Smooth muscle cell (in vitro differentiated cells): ENCODE results near the gene IFT122. TPM values are rescaled to one million over a fixed set of nuclear protein-coding genes. Genes with fewer than 3 reads are reported as not detected.
"Not testable (repeated sequence)": the region's sequence is repeated elsewhere in the genome, so short reads cannot be mapped to it uniquely, and the experiment has no call there.

Experiments
- DNase-seq: peaks from one replicate; lab custom pipeline; 2025; ENCODE audit not compliant: unreplicated experiment; lab: John Stamatoyannopoulos, UW
- H2AFZ ChIP-seq: fragments of 200-600 bp; sonication (generic); 2 replicates; pipeline ENCODE4 v1.6.0; 2016; ENCODE audit warnings: antibody characterized with exemption, low read depth, mild to moderate bottlenecking
- H3F3A ChIP-seq: fragments of 200-600 bp; sonication (generic); 2 replicates; pipeline ENCODE4 v1.6.0; 2017; ENCODE audit warnings: antibody characterized with exemption, low read depth
- H3K27ac ChIP-seq: fragments of 200-600 bp; sonication (generic); 2 replicates; pipeline ENCODE4 v1.5.1; 2016; ENCODE audit warnings: low read depth, mild to moderate bottlenecking
- H3K27me3 ChIP-seq: fragments of 200-600 bp; sonication (generic); 2 replicates; pipeline ENCODE4 v1.6.1; 2016; ENCODE audit warnings: low read depth, mild to moderate bottlenecking
- H3K36me3 ChIP-seq: fragments of 200-600 bp; sonication (generic); 2 replicates; pipeline ENCODE4 v1.5.1; 2016; ENCODE audit warnings: low read depth
- H3K4me1 ChIP-seq: fragments of 200-600 bp; sonication (generic); 2 replicates; pipeline ENCODE4 v1.5.1; 2016; ENCODE audit warnings: low read depth
- H3K4me2 ChIP-seq: fragments of 200-600 bp; sonication (generic); 2 replicates; pipeline ENCODE4 v1.6.0; 2016; ENCODE audit warnings: mild to moderate bottlenecking
- H3K4me3 ChIP-seq: fragments of 200-600 bp; sonication (generic); 2 replicates; pipeline ENCODE4 v1.5.1; 2016; ENCODE audit warnings: mild to moderate bottlenecking
- H3K79me2 ChIP-seq: fragments of 200-600 bp; sonication (generic); 2 replicates; pipeline ENCODE4 v1.6.0; 2016; ENCODE audit warnings: low read depth, mild to moderate bottlenecking
- H3K9ac ChIP-seq: fragments of 200-600 bp; sonication (generic); 2 replicates; pipeline ENCODE4 v1.6.0; 2016; ENCODE audit warnings: low read depth
- H3K9me3 ChIP-seq: fragments of 200-600 bp; sonication (generic); replicated peaks from 2 replicates; pipeline ENCODE4 v1.5.1; 2016; ENCODE audit warnings: low read depth
- H4K20me1 ChIP-seq: fragments of 200-600 bp; sonication (generic); 2 replicates; pipeline ENCODE4 v1.6.0; 2016; ENCODE audit warnings: low read depth
- CTCF ChIP-seq: fragments of 200-600 bp; sonication (generic); IDR thresholded peaks from 2 replicates; pipeline ENCODE4 v1.5.1; 2017; ENCODE audit warnings: borderline replicate concordance, mild to moderate bottlenecking, antibody characterized with exemption; ENCODE audit not compliant: insufficient read depth, poor library complexity, severe bottlenecking
- WGBS: methylation state at CpG from one replicate; pipeline ENCODE4 v1.1.7; 2016; ENCODE audit warnings: low lambda C conversion rate; 5-methylcytosine and 5-hydroxymethylcytosine counted together
- polyA plus RNA-seq: library from polyadenylated mRNA; unstranded; fragments of >200 nt; fragmentation: Nextera tagmentation; extraction: Ambion mirVana; gene quantifications from 2 replicates; pipeline ENCODE4 v1.2.1, GENCODE V29; 2016
- total RNA-seq: library from RNA; depleted of rRNA; stranded (reverse); fragments of >200 nt; gene quantifications from 2 replicates; pipeline ENCODE4 v1.2.3, GENCODE V29; 2014

Gene IFT122
- total and polyA plus RNA-seq, 2 experiments from 2014 or later: 13.4 to 17.4 TPM

DNA sequence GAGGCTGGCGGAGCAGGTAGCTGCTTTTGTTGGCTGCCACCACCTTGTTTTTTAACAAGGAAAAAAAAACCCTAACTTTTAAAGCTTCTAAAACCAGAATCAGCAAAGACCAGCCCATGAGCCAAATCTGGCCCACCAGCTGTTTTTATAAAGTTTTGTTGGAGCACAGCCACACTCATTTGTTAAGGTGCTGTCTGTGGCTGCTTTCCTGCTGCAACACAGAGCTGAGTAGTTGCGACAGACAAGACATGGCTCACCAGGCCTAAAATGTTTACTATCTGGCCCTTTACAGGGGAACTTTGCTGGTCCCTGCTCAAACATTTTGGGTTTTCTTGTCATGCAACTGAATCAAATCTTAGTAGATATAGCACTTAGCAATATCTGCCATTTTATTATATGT, 30.5 kb upstream of the IFT122 start:
- Histone ChIP-seq H3K4me3 (no peak overlapping the region), H3K4me2 (no peak overlapping the region), H3K79me2 (no peaks in the 10 kb centered on the region), H3K27me3 (no peaks in the 10 kb centered on the region), H3K27ac (no peak overlapping the region), H3F3A (peaks cover 20% of the 10 kb centered on the region), H2AFZ (no peak overlapping the region), H4K20me1 (no peaks in the 10 kb centered on the region), H3K4me1 (peaks cover 4% of the 10 kb centered on the region), H3K36me3 (no peaks in the 10 kb centered on the region), H3K9ac (no peak overlapping the region), H3K9me3 (no peaks in the 10 kb centered on the region)
- WGBS: 80% methylated on average over 2 of the region's 2 CpGs
- no peak for DNase-seq
- no peak for TF ChIP-seq CTCF

- no peaks in the 10 kb centered on the region for H4K20me1 ChIP-seq
- H3K79me2 ChIP-seq: no peaks in the 10 kb centered on the region
- H3K36me3 ChIP-seq: no peaks in the 10 kb centered on the region
- H3K4me3 ChIP-seq: no peak overlapping the region
- peaks cover 20% of the 10 kb centered on the region for H3F3A ChIP-seq
- peaks cover 4% of the 10 kb centered on the region for H3K4me1 ChIP-seq
- no peak for DNase-seq
- 92% methylated on average over 17 of the region's 17 CpGs for WGBS
- H2AFZ ChIP-seq: no peak overlapping the region
- no peak overlapping the region for H3K27ac ChIP-seq
- H3K9me3 ChIP-seq: no peaks in the 10 kb centered on the region
- no peak overlapping the region for H3K9ac ChIP-seq
- H3K4me2 ChIP-seq: no peak overlapping the region
- TF ChIP-seq CTCF: no peak
- H3K27me3 ChIP-seq: no peaks in the 10 kb centered on the region
Observed at GRCh38 chr3:129410971-129411370, 29.1 kb upstream of the IFT122 start.

GRCh38 chr3:129412542-129413198, 27.4 kb upstream of the IFT122 start:
- Histone ChIP-seq H3K9me3 (no peaks in the 10 kb centered on the region), H3K27me3 (no peaks in the 10 kb centered on the region), H3K4me1 (peaks cover 4% of the 10 kb centered on the region), H3K27ac (peak overlapping the region; percentile 95), H3F3A (peaks cover 22% of the 10 kb centered on the region), H3K4me3 (no peak overlapping the region), H2AFZ (no peak overlapping the region), H3K79me2 (no peaks in the 10 kb centered on the region), H3K36me3 (no peaks in the 10 kb centered on the region), H3K9ac (peak overlapping the region; percentile 66), H3K4me2 (peak overlapping the region; percentile 70), H4K20me1 (no peaks in the 10 kb centered on the region)
- WGBS: 45% methylated on average over 6 of the region's 6 CpGs
- TF ChIP-seq CTCF: no peak
- DNase-seq: no peak

DNA sequence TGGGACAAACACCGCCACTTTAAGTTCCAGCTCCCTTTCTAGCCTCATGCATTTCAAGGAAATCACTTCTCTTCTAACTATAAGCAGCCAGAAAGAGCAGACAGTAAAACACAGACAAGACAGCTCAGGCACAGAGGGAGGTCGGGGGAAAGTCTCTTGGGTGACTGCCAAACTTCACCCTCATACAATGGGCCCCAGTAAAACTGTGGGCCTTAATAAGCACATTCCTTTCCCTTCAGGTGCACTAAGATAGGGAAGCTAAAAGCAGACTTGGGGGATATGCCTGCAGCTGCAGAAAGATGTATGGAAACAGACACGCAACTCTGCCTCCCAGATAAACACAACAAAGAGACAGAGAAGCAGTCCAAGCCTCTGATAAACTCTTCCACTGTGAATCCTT, 26.8 kb upstream of the IFT122 start:
- Histone ChIP-seq H3K9ac (peak overlapping the region; percentile 66), H3K4me2 (peak overlapping the region; percentile 70), H3K27ac (peak overlapping the region; percentile 95), H3F3A (peaks cover 22% of the 10 kb centered on the region)
- not testable (repeated sequence) for H4K20me1 ChIP-seq, H3K9me3 ChIP-seq, DNase-seq, H3K36me3 ChIP-seq, H3K4me1 ChIP-seq, H2AFZ ChIP-seq, H3K27me3 ChIP-seq, H3K4me3 ChIP-seq, H3K79me2 ChIP-seq
- 26% methylated on average over 3 of the region's 3 CpGs for WGBS
